ENCODE measurements around the gene PTCD3.

The PTCD3 gene

GRCh38 chr2:86081724-86082123 lies 24.3 kb upstream of the PTCD3 start:
- no peak for DNase-seq (ENCODE audit: low spot score)
- FAIRE-seq: no peak

GRCh38 chr2:86082756-86083155 lies 23.3 kb upstream of the PTCD3 start:
- no peak for FAIRE-seq
- no peak for DNase-seq (ENCODE audit: low spot score)

GRCh38 chr2:86087936-86088850 lies 17.8 kb upstream of the PTCD3 start:
- DNase-seq (ENCODE audit: low spot score) (no peak), FAIRE-seq (no peak)

- FAIRE-seq (no peak), DNase-seq (ENCODE audit: low spot score) (no peak)
Measured at GRCh38 chr2:86094229-86094628, 11.8 kb upstream of the PTCD3 start.

- no peak for FAIRE-seq
- no peak for DNase-seq (ENCODE audit: low spot score)
Measured at GRCh38 chr2:86097114-86097896, 8.7 kb upstream of the PTCD3 start.

- no peak for DNase-seq (ENCODE audit: low spot score)
Measured at GRCh38 chr2:86097913-86098312, 8.1 kb upstream of the PTCD3 start.

GRCh38 chr2:86102157-86102556 lies 3.9 kb upstream of the PTCD3 start:
- FAIRE-seq (no peak), DNase-seq (ENCODE audit: low spot score) (no peak)

More at GRCh38 chr2:86097913-86098312, 8.1 kb upstream of the PTCD3 start:
- FAIRE-seq: no peak

- FAIRE-seq (peak; percentile 17), DNase-seq (ENCODE audit: low spot score) (peak; percentile 86)
Measured at GRCh38 chr2:86105252-86105968, 625 bp upstream of the PTCD3 start, which contains the start of gene POLR1A. Gene POLR1A, minus strand, starts transcription at chr2:86105886. Its CDS starts 110 bp downstream, at chr2:86105776.

- no peak for FAIRE-seq
- DNase-seq (ENCODE audit: low spot score): no peak
Measured at GRCh38 chr2:86107031-86107430, 996 bp downstream of the PTCD3 start.

GRCh38 chr2:86118130-86118529 lies 12.1 kb downstream of the PTCD3 start:
- FAIRE-seq: no peak

GRCh38 chr2:86123328-86123925 lies 17.4 kb downstream of the PTCD3 start:
- no peak for FAIRE-seq

More at GRCh38 chr2:86118130-86118529, 12.1 kb downstream of the PTCD3 start:
- DNase-seq (ENCODE audit: low spot score): no peak

GRCh38 chr2:86124683-86125082 lies 18.6 kb downstream of the PTCD3 start:
- DNase-seq (ENCODE audit: low spot score): no peak
- no peak for FAIRE-seq

More at GRCh38 chr2:86123328-86123925, 17.4 kb downstream of the PTCD3 start:
- no peak for DNase-seq (ENCODE audit: low spot score)

GRCh38 chr2:86134709-86135108 lies 28.7 kb downstream of the PTCD3 start:
- no peak for DNase-seq (ENCODE audit: low spot score)

GRCh38 chr2:86135653-86136052 lies 29.6 kb downstream of the PTCD3 start:
- FAIRE-seq: no peak
- no peak for DNase-seq (ENCODE audit: low spot score)

More at GRCh38 chr2:86134709-86135108, 28.7 kb downstream of the PTCD3 start:
- FAIRE-seq: no peak

- FAIRE-seq: no peak
- no peak for DNase-seq (ENCODE audit: low spot score)
Measured at GRCh38 chr2:86136141-86136540, 30.1 kb downstream of the PTCD3 start.

- FAIRE-seq: no peak
- DNase-seq (ENCODE audit: low spot score): no peak
Measured at GRCh38 chr2:86138736-86139625, 32.9 kb downstream of the PTCD3 start.

GRCh38 chr2:86139981-86140380 lies 33.9 kb downstream of the PTCD3 start:
- FAIRE-seq: no peak

GRCh38 chr2:86140969-86141392 lies 34.9 kb downstream of the PTCD3 start:
- FAIRE-seq (no peak), DNase-seq (ENCODE audit: low spot score) (no peak)

More at GRCh38 chr2:86139981-86140380, 33.9 kb downstream of the PTCD3 start:
- no peak for DNase-seq (ENCODE audit: low spot score)

- no peak for DNase-seq (ENCODE audit: low spot score)
- FAIRE-seq: no peak
Measured at GRCh38 chr2:86142436-86143257, 36.6 kb downstream of the PTCD3 start.

Data from urothelium cell line (cell line).